ENCODE measurements around the gene KIF22.

GRCh38 chr16:29766571-29766970 is 24.0 kb upstream of the KIF22 start:
- TF ChIP-seq TAF1 (IDR thresholded peaks at IDR 0.05; ENCODE audit: borderline replicate concordance, low read depth, low read length) (no peak), POLR2AphosphoS5 (IDR thresholded peaks at IDR 0.05; ENCODE audit: low read depth, low read length) (no peak), SIN3A (IDR thresholded peaks at IDR 0.05; ENCODE audit: borderline replicate concordance, low read depth, low read length) (no peak), EZH2phosphoT487 (IDR thresholded peaks at IDR 0.05; ENCODE audit: borderline replicate concordance, low read depth) (no peak), EP300 (IDR thresholded peaks at IDR 0.05; ENCODE audit: borderline replicate concordance in 1 of 2, low read depth in 1 of 2, low read length in 1 of 2) (no peak), MAX (IDR thresholded peaks at IDR 0.05; ENCODE audit: low read depth) (no peak), FOXM1 (IDR thresholded peaks at IDR 0.05; ENCODE audit: low read depth) (no peak), ELF1 (IDR thresholded peaks at IDR 0.05) (no peak), TCF12 (IDR thresholded peaks at IDR 0.05) (no peak), RCOR1 (IDR thresholded peaks at IDR 0.05; ENCODE audit: low read length) (no peak), MXI1 (IDR thresholded peaks at IDR 0.05; ENCODE audit: low read depth, low read length) (no peak)
- TF ChIP-seq, protein P1, sequence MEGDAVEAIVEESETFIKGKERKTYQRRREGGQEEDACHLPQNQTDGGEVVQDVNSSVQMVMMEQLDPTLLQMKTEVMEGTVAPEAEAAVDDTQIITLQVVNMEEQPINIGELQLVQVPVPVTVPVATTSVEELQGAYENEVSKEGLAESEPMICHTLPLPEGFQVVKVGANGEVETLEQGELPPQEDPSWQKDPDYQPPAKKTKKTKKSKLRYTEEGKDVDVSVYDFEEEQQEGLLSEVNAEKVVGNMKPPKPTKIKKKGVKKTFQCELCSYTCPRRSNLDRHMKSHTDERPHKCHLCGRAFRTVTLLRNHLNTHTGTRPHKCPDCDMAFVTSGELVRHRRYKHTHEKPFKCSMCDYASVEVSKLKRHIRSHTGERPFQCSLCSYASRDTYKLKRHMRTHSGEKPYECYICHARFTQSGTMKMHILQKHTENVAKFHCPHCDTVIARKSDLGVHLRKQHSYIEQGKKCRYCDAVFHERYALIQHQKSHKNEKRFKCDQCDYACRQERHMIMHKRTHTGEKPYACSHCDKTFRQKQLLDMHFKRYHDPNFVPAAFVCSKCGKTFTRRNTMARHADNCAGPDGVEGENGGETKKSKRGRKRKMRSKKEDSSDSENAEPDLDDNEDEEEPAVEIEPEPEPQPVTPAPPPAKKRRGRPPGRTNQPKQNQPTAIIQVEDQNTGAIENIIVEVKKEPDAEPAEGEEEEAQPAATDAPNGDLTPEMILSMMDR (IDR thresholded peaks at IDR 0.05) = no peak

Measured in SK-N-SH (cell line).